HG03159 (cell line): ENCODE results near the gene MAFG.
"Not testable (repeated sequence)": the region's sequence is repeated elsewhere in the genome, so short reads cannot be mapped to it uniquely, and the experiment has no call there.

ENCODE experiments used
- ATAC-seq: cut with Tn5 transposase; IDR thresholded peaks from one replicate; pipeline ENCODE4 v1.9.1; 2021; ENCODE audit warnings: mild to moderate bottlenecking, moderate library complexity; ENCODE audit not compliant: unreplicated experiment

The MAFG gene

GRCh38 chr17:81958633-81959342, 31.3 kb upstream of the MAFG start:
- ATAC-seq, result no peak

GRCh38 chr17:81957691-81958432, 30.3 kb upstream of the MAFG start:
- no peak for ATAC-seq

- ATAC-seq, result no peak
Measured at GRCh38 chr17:81956607-81957589, 29.4 kb upstream of the MAFG start.

GRCh38 chr17:81955756-81956544, 28.4 kb upstream of the MAFG start:
- no peak for ATAC-seq

GRCh38 chr17:81955058-81955681, 27.6 kb upstream of the MAFG start:
- ATAC-seq, result no peak

- no peak for ATAC-seq
Measured at GRCh38 chr17:81954131-81955057, 26.9 kb upstream of the MAFG start.

- ATAC-seq, result not testable (repeated sequence)
Measured at GRCh38 chr17:81953443-81953842, 25.9 kb upstream of the MAFG start.

- no peak for ATAC-seq
Measured at GRCh38 chr17:81952792-81953228, 25.3 kb upstream of the MAFG start.

GRCh38 chr17:81951785-81952684, 24.5 kb upstream of the MAFG start:
- no peak for ATAC-seq

- ATAC-seq, result no peak
Measured at GRCh38 chr17:81950501-81950900, 23.0 kb upstream of the MAFG start.

GRCh38 chr17:81948635-81949378, 21.3 kb upstream of the MAFG start:
- ATAC-seq, result no peak

- ATAC-seq, result no peak
Measured at GRCh38 chr17:81947189-81947588, 19.7 kb upstream of the MAFG start, which contains the start of gene MYADML2. MYADML2 (minus strand) TSS chr17:81947233; CDS start chr17:81941741, 5,492 bp downstream.

- ATAC-seq, result no peak
Measured at GRCh38 chr17:81944858-81945257, 17.3 kb upstream of the MAFG start.

GRCh38 chr17:81942167-81942553, 14.6 kb upstream of the MAFG start:
- no peak for ATAC-seq

- no peak for ATAC-seq
Measured at GRCh38 chr17:81941484-81942166, 14.1 kb upstream of the MAFG start.
